Fibroblast of the aortic adventitia (primary cell): Measurements from ENCODE around the gene WBP11. TPM values are rescaled to one million over a fixed set of nuclear protein-coding genes. Genes with fewer than 3 reads are reported as not detected.
"Not testable (repeated sequence)": the region's sequence is repeated elsewhere in the genome, so short reads cannot be mapped to it uniquely, and the experiment has no call there.

Experiments used
- DNase-seq: peaks from one replicate; pipeline ENCODE4 v3.0.0-alpha.2; 2010; ENCODE audit warnings: low read depth
- H3K4me3 ChIP-seq: 2 replicates; pipeline ENCODE4 v1.5.1; 2011; ENCODE audit warnings: low read depth, mild to moderate bottlenecking, control low read depth, low read length, moderate library complexity
- CTCF ChIP-seq: IDR thresholded peaks from 2 replicates; pipeline ENCODE4 v1.5.1; 2011; ENCODE audit warnings: mild to moderate bottlenecking, low read length, control low read depth, inconsistent platforms; ENCODE audit not compliant: insufficient read depth
- total RNA-seq: library from RNA; depleted of rRNA; stranded (reverse); fragments of >200 nt; gene quantifications from 2 replicates; pipeline ENCODE4 v1.2.3, GENCODE V29; 2012; ENCODE audit warnings: low replicate concordance

The WBP11 gene
- total RNA-seq, 1 donor: 15.9 TPM

GRCh38 chr12:14756334-14757143 is 46.7 kb downstream of the WBP11 start:
- no peak overlapping the region for H3K4me3 ChIP-seq
- peak; percentile 27 for TF ChIP-seq CTCF
- DNase-seq: no peak

GRCh38 chr12:14751986-14752385 is 51.3 kb downstream of the WBP11 start:
- DNase-seq: no peak

GRCh38 chr12:14743061-14743460 is 60.2 kb downstream of the WBP11 start:
- no peak for DNase-seq
- no peak for TF ChIP-seq CTCF
- H3K4me3 ChIP-seq: no peak overlapping the region

More at GRCh38 chr12:14751986-14752385, 51.3 kb downstream of the WBP11 start:
- no peak overlapping the region for H3K4me3 ChIP-seq
- no peak for TF ChIP-seq CTCF

- no peak for DNase-seq
Observed at GRCh38 chr12:14741942-14742341, 61.3 kb downstream of the WBP11 start.

GRCh38 chr12:14741153-14741552 is 62.1 kb downstream of the WBP11 start:
- DNase-seq: no peak
- TF ChIP-seq CTCF: no peak
- H3K4me3 ChIP-seq: no peak overlapping the region

More at GRCh38 chr12:14741942-14742341, 61.3 kb downstream of the WBP11 start:
- TF ChIP-seq CTCF: no peak
- H3K4me3 ChIP-seq: no peak overlapping the region

- not testable (repeated sequence) for DNase-seq, H3K4me3 ChIP-seq
Observed at GRCh38 chr12:14736441-14736840, 66.8 kb downstream of the WBP11 start.

Other genes starting within 250 kb of the WBP11 start
- gene PLBD1, start 235.6 kb downstream of the WBP11 start, total RNA-seq: 2.4 and 3.4 TPM in 2 replicates
- not detected in 2 replicates for gene GUCY2C, start 106.9 kb downstream of the WBP11 start, total RNA-seq
- 0.65 and 0.99 TPM in 2 replicates for gene C12orf60, start 192 bp upstream of the WBP11 start, total RNA-seq
- gene SMCO3, start 10.7 kb upstream of the WBP11 start, total RNA-seq: 0.09 TPM in 1 of 2 replicates, not detected in the other
- gene ART4, start 40.0 kb upstream of the WBP11 start, total RNA-seq: 0.36 TPM in 1 of 2 replicates, not detected in the other
- gene MGP, start 82.4 kb upstream of the WBP11 start, total RNA-seq: 223 and 529 TPM in 2 replicates
- gene ERP27, start 135.1 kb upstream of the WBP11 start, total RNA-seq: 0.18 TPM in 1 of 2 replicates, not detected in the other
- gene ARHGDIB, start 158.1 kb upstream of the WBP11 start, total RNA-seq: 2.4 and 7.2 TPM in 2 replicates
- gene PDE6H, start 169.6 kb upstream of the WBP11 start, total RNA-seq: not detected in 2 replicates